Measurements from ENCODE around the gene ERN1. TPM values are rescaled to one million over a fixed set of nuclear protein-coding genes. Genes with fewer than 3 reads are reported as not detected.

Gene ERN1
- total RNA-seq, 4 donors from 2014 or later: 7.8 to 29.2 (median 12.8) TPM

DNA sequence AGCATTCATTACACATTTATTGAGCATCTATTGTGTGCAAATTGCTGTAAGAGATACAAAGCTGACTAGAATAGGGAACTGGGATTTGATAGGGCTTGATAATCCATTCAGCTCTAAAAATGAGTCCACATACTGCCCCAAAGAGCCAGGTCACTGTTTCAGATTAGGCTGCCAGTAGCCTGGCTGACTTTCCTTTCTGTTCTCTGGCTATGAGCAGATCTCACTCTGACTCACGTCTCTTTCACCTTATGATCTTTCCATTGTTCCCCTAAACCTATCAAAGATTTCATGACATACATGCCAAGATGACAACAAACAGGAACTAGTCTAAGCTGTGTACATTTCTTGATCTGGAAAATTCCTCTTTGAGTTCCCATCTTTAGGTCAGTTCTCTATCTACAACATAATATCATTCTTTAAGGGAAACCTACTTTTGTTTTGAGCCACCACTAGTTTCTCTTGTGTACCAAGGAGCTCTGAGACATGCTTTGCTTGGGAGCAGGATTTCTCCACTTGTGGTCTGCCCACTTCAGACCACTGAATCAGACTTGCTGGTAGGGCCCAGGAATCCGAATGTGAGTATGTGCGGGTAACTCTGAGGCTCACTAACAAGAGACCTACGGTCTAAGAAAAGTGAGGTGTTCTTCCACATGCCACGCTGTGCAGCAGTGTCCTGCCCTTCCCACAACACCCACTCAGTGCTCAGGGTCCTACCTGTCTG is 68.6 kb downstream of the ERN1 start:
- H3K36me3 ChIP-seq: peaks cover 0 to 10% (median 3%) of the 10 kb centered on the region in 4 donors
- in situ Hi-C loops (cut with MboI; ENCODE audit: low pct_ligation_motif_present in 1 of 4, low pct_unique_long_range_greater_than_20kb in 1 of 4, low sequenced_read_pairs in 3 of 4) (loop anchor here in 2 of 4 donors (10.0 to 25.0 kb wide), 2 partner anchors 73 to 226 kb away; partner anchors contain the start of gene ERN1 (in 2 of the 2)), intact Hi-C loops (cut with DNase I; ENCODE audit: low total_unique reads) (loop anchor here (10.0 kb wide), 1 partner anchor 73 kb away; the partner anchor contains the start of gene ERN1)
- H3K27me3 ChIP-seq: no peaks in the 10 kb centered on the region
- H3K9me3 ChIP-seq: no peaks in the 10 kb centered on the region
- H3K4me1 ChIP-seq: peaks cover 0 to 16% (median 6%) of the 10 kb centered on the region in 4 donors
- no peak for DNase-seq
- no peak overlapping the region for H3K4me3 ChIP-seq
- peak overlapping the region in 1 of 4 donors; percentile 15 for H3K27ac ChIP-seq
- TF ChIP-seq POLR2A (IDR thresholded peaks at IDR 0.05) (no peak), EP300 (IDR thresholded peaks at IDR 0.05; ENCODE audit: low read depth) (no peak), POLR2AphosphoS5 (IDR thresholded peaks at IDR 0.05) (no peak)
- TF ChIP-seq, protein P1, sequence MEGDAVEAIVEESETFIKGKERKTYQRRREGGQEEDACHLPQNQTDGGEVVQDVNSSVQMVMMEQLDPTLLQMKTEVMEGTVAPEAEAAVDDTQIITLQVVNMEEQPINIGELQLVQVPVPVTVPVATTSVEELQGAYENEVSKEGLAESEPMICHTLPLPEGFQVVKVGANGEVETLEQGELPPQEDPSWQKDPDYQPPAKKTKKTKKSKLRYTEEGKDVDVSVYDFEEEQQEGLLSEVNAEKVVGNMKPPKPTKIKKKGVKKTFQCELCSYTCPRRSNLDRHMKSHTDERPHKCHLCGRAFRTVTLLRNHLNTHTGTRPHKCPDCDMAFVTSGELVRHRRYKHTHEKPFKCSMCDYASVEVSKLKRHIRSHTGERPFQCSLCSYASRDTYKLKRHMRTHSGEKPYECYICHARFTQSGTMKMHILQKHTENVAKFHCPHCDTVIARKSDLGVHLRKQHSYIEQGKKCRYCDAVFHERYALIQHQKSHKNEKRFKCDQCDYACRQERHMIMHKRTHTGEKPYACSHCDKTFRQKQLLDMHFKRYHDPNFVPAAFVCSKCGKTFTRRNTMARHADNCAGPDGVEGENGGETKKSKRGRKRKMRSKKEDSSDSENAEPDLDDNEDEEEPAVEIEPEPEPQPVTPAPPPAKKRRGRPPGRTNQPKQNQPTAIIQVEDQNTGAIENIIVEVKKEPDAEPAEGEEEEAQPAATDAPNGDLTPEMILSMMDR (IDR thresholded peaks at IDR 0.05): no peak
- WGBS, 2 donors (ENCODE audit: low coverage in 1 of 2): 43 to 75% methylated on average over 1 to 5 of the region's 5 CpGs

DNA sequence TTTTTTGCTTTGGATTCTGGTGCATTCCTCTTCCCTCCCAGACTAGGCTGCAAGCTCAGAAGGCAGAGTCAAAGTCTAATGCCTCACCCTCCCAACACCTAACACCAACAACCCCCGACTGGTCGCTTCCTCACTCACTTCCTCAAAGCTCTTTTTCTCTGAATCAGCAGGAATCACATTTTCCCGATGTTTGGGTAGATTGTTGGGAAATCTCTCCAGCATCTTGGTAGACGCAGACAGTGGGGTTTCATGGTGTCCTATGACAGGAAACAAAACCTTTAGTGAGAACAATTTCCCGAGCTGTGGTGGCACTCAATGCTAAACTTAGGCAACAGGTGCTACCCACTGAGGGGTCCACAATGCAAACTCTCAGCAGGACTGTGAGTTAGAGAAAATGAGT is 69.6 kb downstream of the ERN1 start:
- TF ChIP-seq POLR2AphosphoS5 (IDR thresholded peaks at IDR 0.05): no peak
- Histone ChIP-seq H3K4me3 (no peak overlapping the region), H3K4me1 (peaks cover 0 to 16% (median 6%) of the 10 kb centered on the region in 4 donors), H3K27ac (peak overlapping the region in 1 of 4 donors; percentile 24), H3K27me3 (no peaks in the 10 kb centered on the region), H3K9me3 (no peaks in the 10 kb centered on the region), H3K36me3 (peaks cover 0 to 19% (median 5%) of the 10 kb centered on the region in 4 donors)
- in situ Hi-C loops (cut with MboI; ENCODE audit: low pct_ligation_motif_present in 1 of 4, low pct_unique_long_range_greater_than_20kb in 1 of 4, low sequenced_read_pairs in 3 of 4): loop anchor here in 2 of 4 donors (10.0 to 25.0 kb wide), 2 partner anchors 74 to 227 kb away; partner anchors contain the start of gene ERN1 (in 2 of the 2)
- no peak for DNase-seq
- intact Hi-C loops (cut with DNase I; ENCODE audit: low total_unique reads): loop anchor here (10.0 kb wide), 1 partner anchor 74 kb away; the partner anchor contains the start of gene ERN1
- 74 to 75% methylated on average over 5 of the region's 5 CpGs for WGBS, 2 donors (ENCODE audit: low coverage in 1 of 2)

GRCh38 chr17:64059756-64060155 is 70.2 kb downstream of the ERN1 start:
- H3K36me3 ChIP-seq: peaks cover 0 to 24% (median 5%) of the 10 kb centered on the region in 4 donors
- DNase-seq: no peak
- WGBS, 2 donors (ENCODE audit: low coverage in 1 of 2): 96 to 100% methylated on average over 2 of the region's 2 CpGs
- no peaks in the 10 kb centered on the region for H3K9me3 ChIP-seq
- TF ChIP-seq, protein P1 (IDR thresholded peaks at IDR 0.05): no peak
- TF ChIP-seq POLR2A (IDR thresholded peaks at IDR 0.05) (no peak), EP300 (IDR thresholded peaks at IDR 0.05; ENCODE audit: low read depth) (no peak), POLR2AphosphoS5 (IDR thresholded peaks at IDR 0.05) (no peak)
- in situ Hi-C loops (cut with MboI; ENCODE audit: low pct_ligation_motif_present in 1 of 4, low pct_unique_long_range_greater_than_20kb in 1 of 4, low sequenced_read_pairs in 3 of 4): loop anchor here in 2 of 4 donors (10.0 to 25.0 kb wide), 2 partner anchors 75 to 228 kb away; partner anchors contain the start of gene ERN1 (in 2 of the 2)
- no peaks in the 10 kb centered on the region for H3K27me3 ChIP-seq
- H3K4me3 ChIP-seq: no peak overlapping the region
- H3K27ac ChIP-seq: peak overlapping the region in 1 of 4 donors; percentile 24
- H3K4me1 ChIP-seq: peaks cover 0 to 16% (median 6%) of the 10 kb centered on the region in 4 donors
- intact Hi-C loops (cut with DNase I; ENCODE audit: low total_unique reads): loop anchor here (10.0 kb wide), 1 partner anchor 75 kb away; the partner anchor contains the start of gene ERN1

- Histone ChIP-seq H3K27me3 (no peaks in the 10 kb centered on the region), H3K9me3 (no peaks in the 10 kb centered on the region), H3K27ac (no peak overlapping the region), H3K4me3 (no peak overlapping the region), H3K4me1 (peaks cover 0 to 10% (median under 1%) of the 10 kb centered on the region in 4 donors), H3K36me3 (peaks cover 0 to 33% (median 6%) of the 10 kb centered on the region in 4 donors)
- in situ Hi-C loops (cut with MboI; ENCODE audit: low pct_ligation_motif_present in 1 of 4, low pct_unique_long_range_greater_than_20kb in 1 of 4, low sequenced_read_pairs in 3 of 4): loop anchor here in 1 of 4 donors (25.0 kb wide), 1 partner anchor 229 kb away; no protein-coding TSS in a partner anchor
- DNase-seq: no peak
- intact Hi-C loops (cut with DNase I; ENCODE audit: low total_unique reads): no loop called here
- TF ChIP-seq POLR2AphosphoS5 (IDR thresholded peaks at IDR 0.05) (no peak), EP300 (IDR thresholded peaks at IDR 0.05; ENCODE audit: low read depth) (no peak), POLR2A (IDR thresholded peaks at IDR 0.05) (no peak)
- TF ChIP-seq, protein P1 (IDR thresholded peaks at IDR 0.05): no peak
- 92 to 96% methylated on average over 5 of the region's 5 CpGs for WGBS, 2 donors (ENCODE audit: low coverage in 1 of 2)
Observed at GRCh38 chr17:64058621-64059020, 71.3 kb downstream of the ERN1 start.
